Testis (tissue), 3 donors: ENCODE data around the gene CACNA1I. TPM values are rescaled to one million over a fixed set of nuclear protein-coding genes. Genes with fewer than 3 reads are reported as not detected.

ENCODE experiments used
- DNase-seq: peaks from one replicate; pipeline ENCODE4 v3.0.0-alpha.2; 2019
- H3K27ac ChIP-seq, 2 donors: fragments of 200-600 bp; sonication (generic); one replicate each; pipeline ENCODE4 v1.5.1; 2019
- H3K27me3 ChIP-seq: fragments of 200-600 bp; sonication (generic); one replicate; pipeline ENCODE4 v1.5.1; 2019
- H3K36me3 ChIP-seq: fragments of 200-600 bp; sonication (generic); one replicate; pipeline ENCODE4 v1.5.1; 2017; ENCODE audit warnings: low read depth; ENCODE audit errors: missing control alignments
- H3K4me1 ChIP-seq: fragments of 200-600 bp; sonication (generic); one replicate; pipeline ENCODE4 v1.5.1; 2019
- H3K4me3 ChIP-seq, 2 donors: fragments of 200-600 bp; sonication (generic); one replicate each; pipeline ENCODE4 v1.5.1; 2017 to 2019
- H3K9me3 ChIP-seq: fragments of 200-600 bp; sonication (generic); one replicate; pipeline ENCODE4 v1.5.1; 2017
- CTCF ChIP-seq, 3 experiments: fragments of 450-650 bp in 2 of 3; fragments of 200-600 bp in 1 of 3; sonication (generic) in 1 of 3; IDR thresholded peaks; one replicate each; pipeline ENCODE4 v1.5.1; 2016 to 2019; ENCODE audit warnings: antibody characterized with exemption in 3 of 3, mild to moderate bottlenecking in 2 of 3, moderate library complexity in 1 of 3
- POLR2A ChIP-seq: fragments of 450-650 bp; IDR thresholded peaks from one replicate; pipeline ENCODE4 v1.6.1; 2017; ENCODE audit warnings: antibody characterized with exemption, mild to moderate bottlenecking, moderate library complexity
- WGBS, 2 donors: methylation state at CpG; one replicate each; pipeline ENCODE4 v1.1.5; 2018; 5-methylcytosine and 5-hydroxymethylcytosine counted together
- intact Hi-C: fragments of 100-400 bp; cut with DNase I; formaldehyde crosslinking; loops from one replicate; pipeline ENCODE4 v1.15.1; 2023; ENCODE audit warnings: low total_unique reads
- polyA plus RNA-seq: library from polyadenylated mRNA; stranded (reverse); fragments of 350-450 nt; fragmentation: Illumina TruSeq; extraction: RNeasy Lipid Tissue Mini Kit (QIAGEN cat#74804); gene quantifications from one replicate; pipeline ENCODE4 v1.2.3, GENCODE V29; 2014; ENCODE audit warnings: low read depth, low replicate concordance; ENCODE audit not compliant: insufficient read depth
- total RNA-seq, 2 donors: library from RNA; depleted of rRNA; stranded (reverse); fragments of >200 nt; gene quantifications; one replicate each; pipeline ENCODE4 v1.2.3, GENCODE V29; 2016

Gene CACNA1I
- total and polyA plus RNA-seq, 3 donors from 2014 or later, result 1.3 to 2.0 (median 1.7) TPM

GRCh38 chr22:39613549-39613921, 43.0 kb downstream of the CACNA1I start:
- H3K4me3 ChIP-seq, result no peak overlapping the region
- intact Hi-C loops, result no loop called here
- H3K27me3 ChIP-seq, result no peaks in the 10 kb centered on the region
- H3K27ac ChIP-seq, result no peak overlapping the region
- H3K36me3 ChIP-seq, result no peaks in the 10 kb centered on the region
- WGBS, 2 donors, result 96 to 97% methylated on average over 7 to 10 of the region's 10 CpGs
- H3K9me3 ChIP-seq, result no peaks in the 10 kb centered on the region
- peaks cover 3% of the 10 kb centered on the region for H3K4me1 ChIP-seq
- DNase-seq, result no peak
- TF ChIP-seq CTCF (IDR thresholded peaks at IDR 0.05), result no peak
- TF ChIP-seq POLR2A, result no peak

- Histone ChIP-seq H3K36me3 (no peaks in the 10 kb centered on the region), H3K9me3 (no peaks in the 10 kb centered on the region), H3K4me3 (no peak overlapping the region), H3K4me1 (peaks cover 3% of the 10 kb centered on the region), H3K27me3 (no peaks in the 10 kb centered on the region), H3K27ac (no peak overlapping the region)
- intact Hi-C loops, result no loop called here
- 56 to 70% methylated on average over 4 of the region's 4 CpGs for WGBS, 2 donors
- no peak for TF ChIP-seq CTCF (IDR thresholded peaks at IDR 0.05)
- TF ChIP-seq POLR2A, result no peak
- no peak for DNase-seq
These were observed 43.9 kb downstream of the CACNA1I start for GRCh38 chr22:39614442-39614841.

- WGBS, 2 donors, result 80 to 84% methylated on average over 9 of the region's 9 CpGs
- intact Hi-C loops, result no loop called here
- Histone ChIP-seq H3K9me3 (no peaks in the 10 kb centered on the region), H3K27me3 (no peaks in the 10 kb centered on the region), H3K4me3 (no peak overlapping the region), H3K27ac (no peak overlapping the region), H3K4me1 (peaks cover 3% of the 10 kb centered on the region), H3K36me3 (no peaks in the 10 kb centered on the region)
- TF ChIP-seq CTCF (IDR thresholded peaks at IDR 0.05) (no peak), POLR2A (no peak)
- no peak for DNase-seq
These were observed 45.5 kb downstream of the CACNA1I start for GRCh38 chr22:39616051-39616450.

- no peak overlapping the region for H3K4me3 ChIP-seq
- no peaks in the 10 kb centered on the region for H3K27me3 ChIP-seq
- H3K4me1 ChIP-seq, result peaks cover 3% of the 10 kb centered on the region
- no peak for TF ChIP-seq POLR2A
- no peak overlapping the region for H3K27ac ChIP-seq
- WGBS, 2 donors, result 70 to 78% methylated on average over 3 to 6 of the region's 6 CpGs
- H3K36me3 ChIP-seq, result no peaks in the 10 kb centered on the region
- DNase-seq, result no peak
- no peaks in the 10 kb centered on the region for H3K9me3 ChIP-seq
- intact Hi-C loops, result no loop called here
These were observed 46.2 kb downstream of the CACNA1I start for GRCh38 chr22:39616781-39617180.

GRCh38 chr22:39617342-39617741, 46.8 kb downstream of the CACNA1I start:
- WGBS, 2 donors, result 21 to 32% methylated on average over 14 to 15 of the region's 15 CpGs
- H3K4me3 ChIP-seq, result no peak overlapping the region
- DNase-seq, result no peak
- no peak overlapping the region for H3K27ac ChIP-seq
- H3K36me3 ChIP-seq, result no peaks in the 10 kb centered on the region
- TF ChIP-seq POLR2A (no peak), CTCF (IDR thresholded peaks at IDR 0.05) (no peak)
- H3K9me3 ChIP-seq, result no peaks in the 10 kb centered on the region
- peaks cover 3% of the 10 kb centered on the region for H3K4me1 ChIP-seq
- no peaks in the 10 kb centered on the region for H3K27me3 ChIP-seq
- intact Hi-C loops, result no loop called here
